ENCODE measurements around the gene GABBR2.
"Not testable (repeated sequence)": the region's sequence is repeated elsewhere in the genome, so short reads cannot be mapped to it uniquely, and the experiment has no call there.

The GABBR2 gene

GRCh38 chr9:98271479-98271878 is 437.3 kb downstream of the GABBR2 start:
- DNase-seq = no peak

DNA sequence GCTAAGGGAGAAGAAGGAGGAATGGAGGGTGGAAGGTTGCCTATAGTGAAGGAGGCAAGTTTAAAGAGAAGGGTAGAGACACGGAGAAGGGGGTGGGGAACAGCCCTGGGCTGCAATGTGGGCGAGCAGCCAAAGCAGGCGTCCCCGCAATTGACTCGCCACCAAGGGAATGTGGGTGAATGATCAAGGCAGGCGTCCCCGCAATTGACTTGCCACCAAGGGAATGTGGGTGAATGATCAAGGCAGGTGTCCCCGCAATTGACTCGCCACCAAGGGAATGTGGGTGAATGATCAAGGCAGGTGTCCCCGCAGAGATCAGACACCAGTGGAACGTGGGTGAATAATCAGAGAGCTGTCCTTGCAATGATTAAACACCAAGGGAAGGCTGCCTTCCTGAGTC is 438.5 kb downstream of the GABBR2 start:
- DNase-seq = not testable (repeated sequence)

DNA sequence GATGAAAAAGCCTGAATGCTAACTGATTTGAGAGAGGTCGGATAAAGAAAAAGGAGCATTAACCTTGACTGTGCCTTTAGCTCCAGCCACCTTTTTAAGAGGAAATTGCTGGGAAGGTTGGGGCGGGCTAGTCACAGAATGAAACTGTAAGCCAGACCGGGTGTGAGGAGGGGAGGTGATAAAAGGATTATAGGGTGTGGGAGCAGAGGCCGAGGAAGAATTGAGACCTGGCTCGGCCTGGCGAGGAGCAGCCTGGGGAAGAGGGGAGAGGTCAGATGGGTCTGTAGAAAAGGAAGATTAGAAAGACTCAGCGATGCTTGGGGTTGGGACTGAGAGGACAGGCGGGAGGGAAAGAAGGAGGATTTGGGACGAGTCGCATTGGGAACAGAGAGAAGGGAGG is 439.1 kb downstream of the GABBR2 start:
- not testable (repeated sequence) for DNase-seq

- not testable (repeated sequence) for DNase-seq
These were observed 441.2 kb downstream of the GABBR2 start for GRCh38 chr9:98267556-98267955.

- no peak for DNase-seq
These were observed 444.2 kb downstream of the GABBR2 start for GRCh38 chr9:98264516-98264915.

GRCh38 chr9:98263482-98264357 is 445.0 kb downstream of the GABBR2 start:
- peak; percentile 38 for DNase-seq

- no peak for DNase-seq
These were observed 445.7 kb downstream of the GABBR2 start for GRCh38 chr9:98263080-98263479.

- no peak for DNase-seq
These were observed 446.7 kb downstream of the GABBR2 start for GRCh38 chr9:98262056-98262455.

DNA sequence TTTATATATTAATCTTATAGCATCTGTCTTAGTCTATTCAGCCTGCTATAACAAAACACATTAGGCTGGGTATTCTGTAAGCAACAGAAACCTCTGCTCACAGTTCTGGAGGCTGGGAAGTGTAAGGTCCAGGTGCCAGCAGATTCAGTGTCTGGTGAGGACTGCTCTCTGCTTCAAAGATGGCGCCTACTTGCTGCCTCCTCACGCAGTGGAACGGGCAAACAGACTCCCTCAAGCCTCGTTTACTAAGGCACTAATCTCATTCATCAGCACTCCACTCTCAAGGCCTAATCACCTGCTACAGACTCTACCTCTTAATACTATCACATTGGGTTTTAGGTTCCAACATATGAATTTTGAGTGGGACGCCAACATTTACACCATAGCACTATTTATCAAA is 448.1 kb downstream of the GABBR2 start:
- no peak for DNase-seq

- no peak for DNase-seq
These were observed 448.9 kb downstream of the GABBR2 start for GRCh38 chr9:98259791-98260190.

DNA sequence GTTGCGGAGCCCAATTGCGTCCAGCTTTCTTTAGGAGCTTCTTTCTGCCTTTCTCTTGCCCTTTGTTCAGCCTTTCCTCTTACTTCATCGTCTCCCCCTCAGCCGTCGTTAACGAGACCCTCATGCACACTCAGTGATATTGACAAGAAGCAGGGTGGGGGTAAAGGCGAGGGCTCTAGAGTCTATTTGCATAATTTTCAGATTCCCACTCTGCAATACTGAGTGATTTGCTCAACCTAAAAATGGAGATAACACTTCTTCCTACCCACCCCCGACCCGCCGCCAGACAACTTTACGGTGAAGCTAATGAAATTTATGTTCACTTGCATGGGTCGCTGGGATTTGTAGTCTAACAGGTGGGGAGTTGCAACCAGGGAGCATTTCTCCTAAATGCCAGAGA is 452.0 kb downstream of the GABBR2 start:
- DNase-seq = no peak

- DNase-seq = peak; percentile 91
These were observed 453.0 kb downstream of the GABBR2 start, which contains the start of gene TBC1D2 for GRCh38 chr9:98255578-98256296. Gene TBC1D2 (minus strand): TSS chr9:98255649. CDS start chr9:98255541, 108 bp downstream.

- DNase-seq = peak; percentile 19
These were observed 453.6 kb downstream of the GABBR2 start for GRCh38 chr9:98255061-98255577.

DNA sequence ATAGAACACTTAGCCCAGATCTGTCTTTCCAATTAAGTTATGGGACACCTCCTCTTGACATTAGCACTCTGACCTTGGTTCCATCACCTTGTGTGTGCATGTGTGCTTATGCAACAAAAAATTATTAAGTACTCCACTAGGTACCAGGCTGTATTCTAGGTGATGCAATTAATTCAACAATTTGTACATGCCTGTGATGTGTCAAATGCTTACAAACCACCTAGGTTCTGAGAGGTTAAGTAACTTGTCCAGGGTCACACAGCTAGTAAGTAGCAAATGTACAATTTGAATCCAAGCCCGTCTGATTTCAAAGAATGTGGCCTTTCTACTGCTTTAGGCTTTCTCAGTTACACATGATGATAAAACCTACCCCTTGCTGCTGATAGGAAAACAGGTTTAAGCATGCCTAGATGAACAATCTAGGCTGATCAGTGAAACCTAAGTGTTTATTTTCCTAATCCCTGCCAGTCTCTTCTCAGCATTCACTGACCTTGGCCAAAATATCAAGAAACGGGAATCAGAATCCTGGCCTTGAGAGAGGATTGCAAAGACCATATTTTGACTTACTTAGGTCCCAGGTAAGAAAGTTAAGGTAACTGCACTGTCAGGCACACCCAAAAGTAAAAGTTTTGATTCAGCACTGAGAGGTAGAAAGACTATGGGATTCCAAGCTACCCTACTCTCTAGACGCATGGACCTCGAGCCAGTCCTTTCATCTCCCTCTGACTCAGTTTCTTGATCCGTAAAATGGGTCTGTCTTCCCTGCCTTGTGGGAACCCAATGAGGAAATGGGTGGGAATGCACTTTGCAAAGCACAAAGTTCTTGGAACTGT is 454.3 kb downstream of the GABBR2 start:
- no peak for DNase-seq

- no peak for DNase-seq
These were observed 455.2 kb downstream of the GABBR2 start for GRCh38 chr9:98253565-98253964.

DNA sequence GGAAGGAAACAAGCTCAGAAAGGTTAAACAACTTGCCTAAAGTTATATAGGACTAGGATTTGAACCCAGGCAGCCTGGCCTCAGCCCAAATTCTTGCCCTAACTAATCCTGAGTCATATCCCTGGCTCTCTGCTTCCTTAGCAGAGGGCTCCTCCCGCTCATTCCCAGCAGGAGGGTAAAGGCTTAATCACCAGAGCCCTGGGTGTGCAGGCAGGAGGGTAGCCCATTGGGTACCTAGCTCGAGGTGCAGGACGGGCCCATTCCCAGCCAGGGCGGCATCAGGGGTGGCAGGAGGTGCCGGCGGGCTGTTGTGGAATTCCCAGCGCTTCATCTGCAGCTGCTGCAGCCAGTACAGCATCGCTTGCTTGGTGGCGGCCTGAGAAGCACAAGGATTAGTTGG is 457.2 kb downstream of the GABBR2 start:
- no peak for DNase-seq

DNA sequence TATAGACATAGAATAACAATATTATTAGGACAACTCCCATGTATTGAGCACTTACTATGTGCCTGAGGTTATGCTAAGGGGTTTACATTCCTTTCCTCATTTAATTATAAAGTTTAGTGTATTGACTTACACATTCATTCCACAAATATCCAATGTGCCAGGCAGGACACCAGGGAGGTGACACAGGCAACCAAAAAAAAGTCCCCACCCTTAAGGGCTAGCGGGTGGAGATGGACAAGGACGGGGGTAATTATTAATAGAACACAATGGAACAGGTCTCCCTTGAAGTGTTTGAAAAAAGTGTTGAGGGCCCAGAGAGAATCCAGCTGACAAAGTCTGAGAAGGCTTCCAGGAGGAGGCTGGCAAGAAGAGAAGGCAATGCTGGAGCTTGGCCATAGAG is 459.0 kb downstream of the GABBR2 start:
- DNase-seq = no peak

DNA sequence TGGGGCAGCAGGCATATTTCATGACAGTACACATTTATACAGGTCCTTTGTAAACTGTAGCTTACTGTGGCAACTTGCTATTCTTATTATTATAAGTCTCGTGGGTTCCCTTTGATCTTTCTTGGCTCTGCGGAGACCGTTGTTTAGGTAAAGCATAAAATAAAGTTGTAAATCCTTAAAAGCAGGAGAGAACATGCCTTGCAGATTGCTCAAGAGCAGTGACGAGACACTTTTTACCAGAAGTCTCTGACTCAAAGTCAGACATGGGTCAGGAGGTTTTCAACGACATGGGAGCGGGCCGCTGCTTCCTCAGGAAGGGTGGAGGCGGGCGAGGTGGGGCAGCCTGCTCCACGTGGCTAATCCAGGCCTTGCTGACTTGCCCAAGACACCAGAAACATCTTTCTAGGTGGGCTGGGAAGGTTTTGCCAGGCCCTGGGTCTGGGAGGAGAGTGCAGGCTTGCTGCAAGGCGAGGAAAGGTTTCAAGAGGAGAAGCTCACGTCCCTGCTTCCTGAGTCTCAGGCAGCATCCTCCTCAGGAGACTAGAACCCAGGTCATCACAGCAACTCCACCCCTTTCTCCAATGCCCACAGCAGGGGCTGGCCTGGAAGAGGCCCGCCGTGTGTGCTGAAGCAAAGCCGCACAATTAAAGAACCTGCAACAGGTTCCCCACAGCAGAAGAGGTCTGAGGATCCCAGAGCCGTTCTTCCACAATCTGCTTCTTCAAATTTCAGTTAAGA is 459.8 kb downstream of the GABBR2 start:
- DNase-seq = no peak

DNA sequence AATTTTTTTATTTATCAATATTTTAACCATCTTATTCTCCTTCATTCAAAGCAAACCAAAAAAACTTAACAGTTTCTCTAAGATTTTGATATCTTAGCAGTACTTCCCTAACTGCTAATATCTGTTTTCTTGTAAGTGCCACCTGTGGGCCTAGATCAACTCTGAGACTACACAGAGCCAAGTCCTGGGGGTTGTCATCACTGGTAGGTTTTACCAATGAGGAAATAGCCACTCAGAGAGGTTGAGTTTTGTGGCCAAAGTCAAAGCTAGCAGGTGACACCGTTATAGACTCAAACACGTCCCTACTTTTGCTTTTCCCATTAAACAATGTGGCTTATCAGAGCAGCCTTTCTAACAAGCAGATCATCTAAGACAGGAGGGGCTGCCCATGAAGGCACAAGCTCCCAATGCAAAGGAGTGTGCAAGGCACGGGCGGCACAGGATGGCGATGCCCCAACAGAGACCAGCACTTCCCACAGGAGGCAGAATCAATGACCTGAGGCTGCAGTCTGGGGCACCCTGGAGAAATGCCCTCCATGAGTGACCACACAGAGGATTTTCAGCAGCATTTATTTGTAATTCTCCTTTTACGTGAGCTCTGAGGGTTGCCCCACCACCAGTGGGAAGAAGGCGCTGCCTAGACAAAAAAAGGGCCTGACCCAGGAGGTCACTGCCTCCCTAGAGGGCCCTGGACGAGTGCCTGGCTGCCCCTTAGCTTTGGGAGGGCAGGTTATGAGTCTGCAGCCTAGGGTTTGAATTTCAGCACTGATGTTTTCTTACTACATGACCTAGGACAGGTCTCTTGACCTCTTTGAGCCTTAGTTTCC is 460.7 kb downstream of the GABBR2 start:
- DNase-seq = no peak

- DNase-seq = no peak
These were observed 466.3 kb downstream of the GABBR2 start for GRCh38 chr9:98242426-98242825.

Measured in NCI-H2227 treated with DMSO at 0.1 percent for 48 hours (cell line).